ENCODE results near the gene ERCC6.

Gene ERCC6

DNA sequence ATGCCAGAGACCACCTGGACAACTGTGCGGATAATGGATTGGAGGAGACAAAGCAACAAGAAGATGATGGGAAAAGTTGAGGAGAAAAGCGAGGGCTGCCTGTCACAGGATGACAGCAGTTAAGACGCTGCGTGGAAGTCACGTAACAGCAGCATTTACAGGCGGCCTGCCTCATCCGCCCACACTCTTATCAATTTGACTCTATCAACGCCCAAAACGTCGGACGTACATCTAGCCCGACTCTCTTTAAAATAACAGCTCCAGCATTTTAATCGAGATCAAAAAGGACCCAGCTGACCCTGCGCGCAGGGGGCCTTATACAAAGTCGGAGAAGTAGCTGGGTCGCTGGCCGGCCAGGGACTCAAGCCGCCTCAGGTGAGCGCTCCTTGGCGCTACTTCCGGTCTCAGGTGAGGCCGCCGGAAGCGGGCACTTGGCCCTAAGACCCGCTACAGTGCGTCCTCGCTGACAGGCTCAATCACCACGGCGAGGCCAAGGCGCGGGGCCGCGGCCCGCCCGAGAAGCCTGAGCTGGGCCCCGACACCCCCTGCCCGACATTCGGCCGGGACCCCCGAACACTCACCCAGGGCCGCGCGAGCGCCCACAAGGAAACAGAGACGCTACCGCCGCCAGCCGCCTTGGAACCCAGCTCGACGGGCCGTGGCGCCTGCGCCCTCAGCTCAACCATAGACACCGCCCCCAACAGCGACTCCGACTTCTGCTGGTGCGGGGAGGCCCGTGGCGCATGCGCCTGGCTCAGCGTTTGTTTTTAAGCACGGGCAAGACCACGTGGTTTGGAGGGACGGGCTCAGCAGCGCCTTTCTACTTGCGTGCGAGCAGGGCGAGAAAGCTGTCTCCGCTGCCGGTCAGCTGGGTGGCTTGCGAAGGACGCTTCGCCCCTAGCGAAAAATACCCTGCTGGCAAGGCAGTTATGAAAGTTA, at the start of gene ERCC6:
Gene ERCC6, minus strand, starts transcription at position 741 of the 939 bp plus-strand sequence.
- peak; percentile 99 for DNase-seq

DNA sequence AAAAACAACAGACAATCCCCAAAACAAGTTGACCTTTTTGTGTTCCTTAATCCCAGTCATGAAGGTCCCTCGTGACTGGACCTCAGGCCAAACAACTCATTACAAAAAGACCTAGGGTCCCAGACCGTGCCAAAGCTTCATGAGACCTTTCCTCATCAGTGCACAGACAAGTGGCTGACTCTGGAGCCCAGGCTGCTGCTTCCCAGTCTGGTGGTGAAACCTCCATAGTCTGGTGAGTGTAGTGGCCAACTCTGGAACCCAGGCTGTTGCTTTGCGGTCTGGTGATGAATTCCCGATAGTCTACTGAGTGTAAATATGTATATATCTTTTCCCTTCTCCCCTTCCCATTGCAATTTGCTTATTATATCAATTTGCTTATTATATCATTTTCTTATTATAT, 49.1 kb upstream of the ERCC6 start:
- DNase-seq, result no peak

DNA sequence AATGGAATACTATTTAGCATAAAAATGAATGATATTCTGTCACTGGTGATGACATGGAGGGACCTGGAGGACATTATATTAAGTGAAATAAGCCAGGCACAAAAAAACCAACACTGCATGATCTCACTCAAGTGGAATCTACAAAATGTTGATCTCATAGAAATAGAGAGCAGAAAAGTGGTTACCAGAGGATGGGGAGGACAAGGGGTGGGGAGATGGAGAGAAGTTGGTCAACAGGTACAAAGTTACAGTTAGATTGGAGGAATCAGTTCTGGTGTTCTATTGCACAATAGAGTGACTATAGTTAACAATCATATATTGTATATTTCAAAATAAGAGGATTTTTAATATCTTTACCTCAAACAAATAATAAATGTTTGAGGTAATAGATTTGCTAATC, 46.5 kb upstream of the ERCC6 start:
- DNase-seq, result no peak

DNA sequence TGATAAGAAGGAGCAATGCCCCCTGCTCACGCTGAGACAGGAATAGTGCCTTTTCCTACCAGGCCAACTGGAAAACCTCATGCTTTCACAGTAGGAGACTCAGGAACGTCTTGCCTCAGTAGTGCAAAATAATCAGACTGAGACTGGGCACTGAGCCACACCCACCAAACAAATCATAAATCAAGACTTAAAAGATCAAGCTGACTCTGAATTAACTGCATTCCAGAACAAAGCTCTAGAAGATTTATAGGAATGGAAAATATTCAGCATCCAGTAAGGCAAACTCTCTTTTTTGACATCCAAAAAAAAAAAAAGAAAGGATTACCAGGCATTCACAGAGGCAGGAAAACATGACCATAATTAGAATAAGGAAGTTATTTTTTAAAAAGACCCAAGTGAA, 40.7 kb upstream of the ERCC6 start:
- DNase-seq, result no peak

DNA sequence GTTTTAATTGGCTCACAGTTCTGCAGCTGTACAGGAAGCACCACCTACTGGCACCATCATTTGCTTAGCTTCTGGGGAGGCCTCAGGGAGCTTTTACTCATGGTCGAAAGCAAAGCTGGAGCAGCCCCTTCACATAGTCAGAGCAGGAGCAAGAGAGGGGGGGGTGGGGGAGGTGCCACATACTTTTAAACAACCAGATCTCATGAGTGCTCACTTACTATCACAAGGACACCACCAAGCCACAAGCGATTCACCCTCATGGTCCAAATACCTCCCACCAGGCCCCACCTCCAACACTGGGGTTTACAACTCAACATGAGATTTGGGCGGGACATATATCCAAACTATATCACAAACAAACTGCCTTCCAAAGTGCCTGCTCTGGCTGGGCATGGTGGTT, 39.5 kb upstream of the ERCC6 start:
- DNase-seq, result no peak

DNA sequence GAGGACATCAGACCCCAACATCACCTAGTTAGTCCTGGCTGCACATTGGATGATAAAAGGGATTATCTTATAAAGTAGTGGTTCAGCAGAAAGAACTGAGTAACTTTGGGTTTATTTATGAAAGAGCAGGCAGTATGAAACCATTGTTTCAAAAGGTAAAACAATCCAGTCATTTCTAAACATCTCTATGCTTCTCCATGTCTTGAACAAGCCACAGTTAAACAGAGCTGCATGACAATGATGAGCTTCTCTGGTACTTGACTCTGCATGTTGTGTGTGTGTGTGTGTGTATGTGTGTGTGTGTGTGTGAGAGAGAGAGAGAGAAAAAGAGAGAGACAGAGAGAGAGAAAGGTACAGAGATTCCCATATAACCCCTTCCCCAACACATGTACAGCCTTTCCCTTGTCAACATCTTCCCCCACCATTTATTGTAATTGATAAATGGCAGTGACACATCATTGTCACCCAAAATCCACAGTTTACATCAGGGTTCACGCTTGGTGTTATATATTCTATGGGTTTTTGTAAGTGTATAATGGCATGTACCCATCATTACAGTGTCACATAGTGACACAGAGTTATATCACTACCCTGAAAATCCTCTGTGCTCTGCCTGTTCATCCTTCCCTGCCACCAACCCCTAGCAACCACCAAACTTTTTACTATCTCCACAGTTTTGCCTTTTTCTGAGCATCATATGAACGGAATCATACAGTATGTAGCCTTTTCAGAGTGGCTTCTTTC, 38.4 kb upstream of the ERCC6 start:
- no peak for DNase-seq

DNA sequence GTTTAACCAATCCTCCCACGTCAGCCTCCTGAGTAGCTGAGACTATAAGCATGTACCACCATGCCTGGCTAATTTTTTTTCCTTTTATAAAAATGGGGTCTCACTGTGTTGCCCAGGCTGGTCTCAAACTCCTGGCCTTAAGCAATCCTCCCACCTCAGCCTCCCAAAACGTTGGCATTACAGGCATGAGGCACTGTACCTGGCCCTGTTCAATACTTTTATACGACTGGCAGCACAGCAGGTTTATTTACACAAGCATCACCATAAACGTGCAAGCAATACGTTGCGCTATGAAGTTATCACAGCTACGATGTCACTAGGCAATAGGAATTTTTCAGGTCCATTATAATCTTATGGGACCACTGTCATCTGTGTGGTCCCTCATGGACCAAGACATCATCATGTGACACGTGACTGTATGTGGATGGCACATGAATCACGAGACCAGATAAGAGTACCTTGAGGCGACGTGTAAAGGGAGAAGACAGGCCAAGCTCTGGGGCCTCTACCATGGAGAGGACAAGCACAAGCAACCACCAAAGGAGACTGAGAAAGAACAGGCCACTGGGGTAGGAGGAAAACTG, 36.7 kb upstream of the ERCC6 start:
- no peak for DNase-seq

DNA sequence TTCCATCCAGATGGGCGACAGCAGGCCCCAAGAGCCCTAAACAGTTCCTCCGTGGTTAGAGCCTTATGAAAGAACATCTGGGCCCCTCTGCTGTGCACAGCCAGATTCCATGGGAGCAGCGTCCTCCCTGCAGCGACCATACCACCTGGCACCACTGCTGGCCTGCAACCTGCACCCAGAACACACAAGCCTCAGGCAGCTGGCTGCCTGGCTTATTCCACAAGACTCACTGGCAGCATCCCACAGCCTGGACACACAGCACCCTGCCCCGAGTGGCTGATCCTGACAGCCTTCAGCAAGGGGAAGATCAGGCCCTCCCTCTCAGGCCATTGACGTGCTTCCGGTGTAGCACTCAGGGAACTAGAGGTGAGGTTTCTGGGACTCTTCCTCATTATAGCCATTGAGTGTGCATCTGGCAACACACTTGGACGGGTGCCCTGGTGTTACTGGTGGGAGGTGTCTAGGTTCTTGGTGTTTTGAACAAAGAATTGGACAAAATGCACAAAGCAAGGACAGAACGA, 33.7 kb upstream of the ERCC6 start:
- no peak for DNase-seq

DNA sequence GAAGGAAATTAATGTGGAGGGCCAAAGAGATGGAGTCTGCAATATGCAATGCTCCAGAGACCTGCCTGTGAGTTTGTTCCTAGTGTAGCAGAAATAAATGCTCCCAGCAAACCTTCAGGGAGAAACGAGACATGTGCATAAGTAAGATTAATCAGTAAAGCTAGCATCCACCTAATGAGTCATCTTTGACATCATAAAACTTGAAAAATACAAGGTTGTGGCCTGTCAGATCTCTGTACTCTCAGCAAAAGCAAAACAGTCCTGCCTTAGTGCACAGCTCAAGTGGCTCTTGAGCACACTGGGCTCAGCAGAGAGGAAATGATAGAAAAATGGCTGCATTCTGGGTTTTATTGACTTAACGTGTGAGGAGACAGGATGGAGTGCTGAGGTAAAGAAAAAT, 32.5 kb upstream of the ERCC6 start:
- DNase-seq, result no peak

DNA sequence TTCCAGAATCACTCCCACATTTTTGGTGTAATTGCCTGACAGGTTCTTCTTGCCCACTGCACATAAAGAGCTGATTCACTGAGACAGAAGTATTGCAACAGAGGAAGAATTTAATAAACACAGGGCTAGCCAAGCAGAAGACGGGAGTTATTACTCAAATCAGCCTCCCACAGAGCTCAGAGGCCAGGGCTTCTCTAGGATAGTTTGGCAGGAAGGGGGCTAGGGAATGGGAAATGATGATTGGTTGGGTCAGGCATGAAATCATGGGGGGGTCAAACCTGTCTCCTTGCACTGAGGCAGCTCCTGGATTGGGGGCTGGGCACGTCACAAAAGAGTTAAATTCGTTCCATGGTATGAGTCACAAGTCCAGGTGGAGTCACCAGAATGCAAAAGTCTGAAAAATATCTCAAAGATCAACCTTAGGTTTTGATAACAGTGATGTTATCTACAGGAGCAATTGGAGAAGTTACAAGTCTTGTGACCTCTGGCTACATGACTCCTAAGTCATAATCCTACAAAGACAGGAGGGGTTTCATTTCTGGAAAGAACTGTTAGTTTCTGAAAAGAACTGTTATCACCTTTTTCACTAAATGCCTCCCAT, 30.2 kb upstream of the ERCC6 start:
- no peak for DNase-seq

DNA sequence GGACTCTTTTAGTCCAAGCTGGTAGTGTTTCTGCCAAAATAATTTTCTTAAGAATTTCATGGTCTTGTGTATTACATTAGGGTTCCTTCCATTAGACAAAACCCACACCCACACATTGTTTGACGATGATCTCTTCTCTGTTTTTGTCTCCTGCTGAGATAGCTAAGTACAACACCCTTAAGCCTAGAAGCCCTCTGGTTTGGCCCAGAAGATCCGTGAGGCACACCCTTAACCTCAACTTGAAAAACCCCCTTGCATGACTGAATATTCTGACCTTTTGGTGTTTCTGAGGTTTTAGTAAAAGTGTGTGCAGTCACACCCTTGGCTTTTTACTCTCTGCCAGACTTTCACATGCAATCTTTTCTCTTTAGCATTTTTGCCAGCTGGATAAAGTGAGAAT, 29.3 kb upstream of the ERCC6 start:
- no peak for DNase-seq

DNA sequence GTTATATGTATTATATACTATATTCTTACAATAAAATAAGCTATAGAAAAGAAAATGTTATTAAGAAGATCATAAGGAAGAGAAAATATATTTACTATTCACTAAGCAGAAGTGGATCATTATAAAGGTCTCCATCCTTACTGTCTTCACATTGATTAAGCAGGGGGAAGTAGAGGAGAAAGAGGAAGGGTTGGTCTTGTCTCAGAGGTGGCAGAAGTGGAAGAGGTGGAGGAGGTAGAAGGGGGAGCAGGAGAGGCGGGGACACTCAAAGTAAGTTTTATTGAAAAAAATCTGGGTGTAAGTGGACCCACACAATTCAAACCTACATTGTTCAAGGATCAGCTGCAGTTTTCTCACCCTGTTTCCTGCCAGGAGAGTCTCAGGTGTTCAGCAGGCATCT, 28.9 kb upstream of the ERCC6 start:
- no peak for DNase-seq

DNA sequence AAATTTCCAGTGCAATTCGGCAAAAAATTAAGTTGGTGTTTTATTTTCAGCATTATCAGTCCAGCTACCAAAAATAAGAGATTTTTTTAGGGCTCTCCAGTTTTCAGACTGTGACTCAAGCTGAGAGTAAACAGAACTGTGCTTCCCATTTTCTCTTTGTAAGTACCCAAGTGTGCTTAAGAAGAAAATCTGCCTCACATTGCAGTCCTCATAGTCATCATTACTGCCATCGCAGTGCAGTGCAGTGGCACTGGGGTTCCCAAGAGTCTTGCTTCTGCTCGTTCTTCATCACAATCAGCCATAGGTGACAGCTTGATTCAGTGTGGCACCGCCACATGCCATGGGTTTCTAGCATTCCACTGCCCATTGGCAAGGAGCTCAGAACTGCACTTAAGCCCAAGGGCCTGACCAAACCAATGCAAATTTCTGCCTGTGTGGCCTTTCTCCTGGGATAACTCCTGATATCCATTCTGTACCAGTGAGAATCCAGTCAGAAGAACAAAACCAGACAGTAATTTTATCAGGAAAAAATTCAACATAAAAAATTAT, 25.6 kb upstream of the ERCC6 start:
- DNase-seq, result no peak

DNA sequence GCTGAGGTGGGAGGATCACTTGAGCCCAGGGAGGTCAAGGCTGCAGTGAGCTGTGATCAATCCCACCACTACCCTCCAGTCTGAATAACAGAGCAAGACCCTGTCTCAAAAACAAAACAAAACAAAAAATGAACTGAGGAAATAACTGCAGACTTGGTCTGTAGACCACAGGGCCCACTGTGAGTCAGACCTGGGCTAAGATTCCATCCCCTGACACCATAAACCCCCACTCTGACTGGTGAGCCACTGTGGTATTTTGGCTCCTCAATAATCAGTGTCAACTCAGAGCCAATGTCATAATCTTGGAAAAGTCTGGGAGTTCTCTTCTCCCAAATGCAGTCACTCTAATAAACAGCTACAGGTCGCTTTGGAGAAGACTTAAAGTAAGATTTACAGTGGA, 24.0 kb upstream of the ERCC6 start:
- no peak for DNase-seq

DNA sequence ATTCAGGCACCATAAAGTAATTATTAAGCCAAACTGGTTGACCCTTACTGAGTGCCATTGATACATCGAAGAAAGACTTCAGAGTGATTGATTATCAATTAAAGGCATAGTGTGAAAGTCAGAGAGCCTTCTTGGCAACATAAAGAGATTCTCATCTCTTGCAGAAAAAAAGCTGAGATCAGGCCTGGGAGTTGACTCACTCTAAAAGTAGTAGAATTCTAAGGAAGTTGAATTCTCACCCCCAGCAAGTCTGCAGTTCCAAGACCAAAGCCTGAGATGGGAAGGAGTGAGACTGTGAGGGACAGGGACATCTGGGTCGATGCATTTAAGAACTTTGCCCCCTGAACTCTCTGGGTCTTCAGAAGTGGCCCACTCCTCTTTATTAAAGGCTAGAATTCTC, 21.6 kb upstream of the ERCC6 start:
- DNase-seq, result no peak

DNA sequence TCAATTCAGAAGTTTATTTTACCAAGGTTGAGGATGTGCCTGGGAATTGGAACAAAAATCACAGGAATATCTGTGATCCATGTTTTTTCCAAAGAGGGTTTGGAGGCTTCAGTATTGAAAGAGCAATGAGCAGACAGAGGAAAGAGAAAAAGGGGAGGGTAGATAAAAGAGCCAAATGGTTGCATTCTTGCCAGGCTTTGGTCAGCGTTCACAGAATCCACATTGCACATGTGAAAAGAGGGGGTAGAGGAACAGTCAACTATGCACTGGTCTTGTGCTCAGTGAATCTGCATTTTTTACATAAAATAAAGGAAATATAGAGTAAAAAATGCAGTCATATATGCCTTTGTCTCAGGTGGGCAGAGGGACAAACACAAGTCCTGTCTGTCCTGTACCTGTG, 20.6 kb upstream of the ERCC6 start:
- DNase-seq, result no peak

DNA sequence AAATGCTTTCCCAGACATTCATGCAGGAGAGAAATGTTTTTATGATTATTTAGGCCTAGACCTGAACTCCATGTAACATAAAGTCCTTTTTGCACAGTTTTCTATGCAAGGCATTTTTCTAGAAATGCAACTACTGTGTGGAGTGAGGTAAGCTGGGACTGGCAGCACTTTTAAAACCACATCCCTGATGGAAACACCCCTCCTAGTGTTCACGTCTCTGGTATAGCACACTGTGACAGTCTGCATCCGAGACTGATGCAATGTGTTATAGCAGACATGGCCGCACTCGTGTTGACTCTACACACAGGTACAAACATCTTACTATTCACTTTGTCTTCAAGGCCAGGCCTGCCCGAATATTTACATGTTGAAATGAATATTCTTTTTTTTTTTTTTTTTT, 19.3 kb upstream of the ERCC6 start:
- no peak for DNase-seq

DNA sequence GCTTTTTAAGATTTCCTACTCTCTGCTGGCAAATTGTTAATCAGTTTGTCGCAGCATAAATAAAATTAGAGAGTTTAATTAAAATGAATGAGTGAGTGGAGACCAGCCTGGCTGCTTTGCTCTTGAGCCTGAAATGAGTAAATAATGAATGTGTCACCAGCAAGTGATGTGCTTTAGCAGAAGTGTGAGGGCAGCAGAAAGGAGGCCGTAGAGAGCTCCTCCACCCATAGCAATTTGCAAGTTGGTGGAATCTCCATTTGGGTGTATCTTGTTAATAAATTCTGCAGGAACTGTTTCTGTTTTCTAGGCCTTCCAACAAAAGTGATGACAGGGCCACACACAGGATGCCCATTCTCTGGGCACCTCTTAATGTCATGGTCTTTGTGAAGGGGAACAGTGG, 18.8 kb upstream of the ERCC6 start:
- DNase-seq, result no peak

DNA sequence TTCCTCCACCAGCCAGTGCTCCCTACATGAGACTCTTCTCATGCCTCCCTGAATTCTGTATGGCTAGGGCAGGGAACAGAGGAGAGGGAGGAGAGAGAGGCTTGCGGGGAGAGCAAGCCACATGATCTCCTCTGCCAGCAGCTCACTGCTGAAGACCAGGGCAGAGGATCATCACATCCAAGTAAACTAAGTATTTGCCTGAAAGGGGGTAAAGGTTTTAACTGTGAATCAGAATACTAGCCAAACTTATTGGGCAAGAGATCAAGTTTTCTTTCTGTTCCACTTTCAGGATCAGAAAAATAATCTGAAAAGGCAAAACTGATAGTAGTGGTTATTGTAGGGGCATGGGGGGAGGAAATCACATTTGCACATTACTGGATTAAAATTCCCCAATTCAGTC, 17.8 kb upstream of the ERCC6 start:
- DNase-seq, result no peak

DNA sequence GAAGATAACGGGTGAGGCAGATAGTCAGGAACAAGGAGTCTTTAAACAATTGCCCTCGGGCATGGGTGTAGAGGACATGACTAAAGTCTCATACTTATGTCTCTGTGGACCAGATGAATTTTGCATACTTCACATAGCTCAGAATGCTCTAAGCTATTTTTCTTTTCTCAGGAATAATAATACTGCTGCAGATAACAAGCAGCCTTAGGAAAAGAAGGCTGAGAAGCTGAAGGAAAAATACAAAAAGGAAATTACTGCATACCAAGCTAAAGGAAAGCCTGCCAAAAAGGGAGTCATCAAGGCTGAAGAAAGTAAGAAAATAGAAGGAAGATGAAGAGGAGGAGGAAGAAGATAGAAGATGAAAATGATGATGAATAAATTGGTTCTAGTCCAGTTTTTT, 13.4 kb upstream of the ERCC6 start:
- peak; percentile 65 for DNase-seq

DNA sequence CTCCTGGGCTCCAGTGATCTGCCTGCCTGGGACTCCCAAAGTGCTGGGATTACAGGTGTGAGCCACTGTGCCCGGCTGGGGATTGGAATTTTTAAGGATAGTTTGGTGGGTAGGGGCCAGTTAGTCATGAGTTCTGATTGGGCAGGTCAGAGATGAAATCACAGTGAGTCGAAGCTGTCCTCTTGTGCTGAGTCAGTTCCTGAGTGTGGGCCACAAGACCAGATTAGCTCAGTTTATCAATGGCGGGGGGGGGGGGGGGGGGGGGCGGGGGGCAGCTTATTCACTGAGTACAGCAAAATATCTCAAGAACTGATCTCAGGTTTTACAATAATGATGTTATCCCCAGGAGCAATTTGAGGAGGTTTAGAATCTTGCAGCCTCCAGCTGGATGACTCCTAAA, 11.6 kb upstream of the ERCC6 start:
- peak; percentile 93 for DNase-seq

DNA sequence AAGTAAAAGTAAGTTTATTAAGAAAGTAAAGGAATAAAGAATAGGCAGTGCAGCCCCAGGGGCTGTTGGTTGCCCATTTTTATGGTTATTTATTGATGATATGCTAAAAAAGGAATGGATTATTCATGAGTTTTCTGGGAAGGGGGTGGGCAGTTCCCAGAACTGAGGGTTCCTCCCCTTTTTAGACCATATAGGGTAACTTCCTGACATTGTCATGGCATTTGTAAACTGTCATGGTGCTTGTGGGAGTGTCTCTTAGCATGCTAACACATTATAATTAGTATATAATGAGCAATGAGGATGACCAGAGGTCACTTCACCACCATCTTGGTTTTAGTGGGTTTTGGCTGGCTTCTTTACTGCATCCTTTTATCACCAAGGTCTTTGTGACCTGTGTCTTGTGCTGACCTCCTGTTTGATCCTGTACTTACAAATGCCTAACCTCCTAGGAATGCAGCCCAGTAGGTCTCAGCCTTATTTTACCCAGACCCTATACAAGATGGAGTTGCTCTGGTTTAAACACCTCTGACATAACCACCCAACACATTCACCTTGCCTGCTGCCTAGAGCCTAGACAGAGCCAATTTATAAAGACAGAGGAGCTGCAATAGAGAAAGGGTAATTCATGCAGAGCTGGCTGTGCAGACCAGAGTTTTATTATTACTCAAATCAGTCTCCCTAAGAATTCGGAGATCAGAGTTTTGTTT, 10.9 kb upstream of the ERCC6 start:
- DNase-seq, result no peak

Data from islet precursor cell (in vitro differentiated cells).